DND-41 (cell line): Measurements from ENCODE around the gene HBP1.

Experiments
- ATAC-seq: fragments of 200-7000 bp; cut with Tn5 transposase; 3 replicates; pipeline ENCODE4 v1.9.1; 2021; ENCODE audit warnings: low read depth; ENCODE audit not compliant: insufficient read depth
- DNase-seq: peaks from one replicate; pipeline ENCODE4 v3.0.0-alpha.2; 2020
- H2AFZ ChIP-seq: 2 replicates; pipeline ENCODE4 v1.6.0; 2012; ENCODE audit warnings: low read depth, low read length
- H3K27ac ChIP-seq: 2 replicates; pipeline ENCODE4 v1.5.1; 2012; ENCODE audit warnings: low read length, inconsistent platforms
- H3K27me3 ChIP-seq: fragments of 200-600 bp; sonication (generic); 2 replicates; pipeline ENCODE4 v1.6.0; 2012; ENCODE audit warnings: low read length, mild to moderate bottlenecking, inconsistent platforms; ENCODE audit not compliant: insufficient read depth, poor library complexity
- H3K36me3 ChIP-seq: 2 replicates; pipeline ENCODE4 v1.5.1; 2012; ENCODE audit warnings: low read length, inconsistent platforms; ENCODE audit not compliant: insufficient read depth
- H3K4me1 ChIP-seq: 2 replicates; pipeline ENCODE4 v1.5.1; 2012; ENCODE audit warnings: mild to moderate bottlenecking, low read length; ENCODE audit not compliant: insufficient read depth
- H3K4me2 ChIP-seq: 2 replicates; pipeline ENCODE4 v1.6.0; 2012; ENCODE audit warnings: mild to moderate bottlenecking, moderate library complexity, low read length, inconsistent platforms; ENCODE audit not compliant: insufficient read depth
- H3K4me3 ChIP-seq, 2 experiments: fragments of 200-600 bp in 1 of 2; shearing (Covaris generic) in 1 of 2; 2 replicates each; pipeline ENCODE4 v1.5.1; 2012 to 2016; ENCODE audit warnings: inconsistent platforms in 2 of 2, low read length in 2 of 2, mild to moderate bottlenecking in 2 of 2, low read depth in 1 of 2, moderate library complexity in 1 of 2
- H3K79me2 ChIP-seq: 2 replicates; pipeline ENCODE4 v1.6.0; 2012; ENCODE audit warnings: low read length, inconsistent platforms; ENCODE audit not compliant: insufficient read depth
- H3K9ac ChIP-seq: 2 replicates; pipeline ENCODE4 v1.6.0; 2012; ENCODE audit warnings: low read depth, mild to moderate bottlenecking, inconsistent platforms, low read length, moderate library complexity
- H3K9me3 ChIP-seq: 2 replicates; pipeline ENCODE4 v1.5.1; 2012; ENCODE audit warnings: low read length, moderate library complexity, mild to moderate bottlenecking, inconsistent platforms; ENCODE audit not compliant: insufficient read depth, severe bottlenecking
- H4K20me1 ChIP-seq: 2 replicates; pipeline ENCODE4 v1.6.0; 2012; ENCODE audit warnings: low read length; ENCODE audit not compliant: insufficient read depth
- EZH2 ChIP-seq: IDR thresholded peaks from 3 replicates; pipeline ENCODE4 v1.6.1; 2012; ENCODE audit warnings: borderline replicate concordance, low read depth, mild to moderate bottlenecking, moderate library complexity, low read length, inconsistent platforms; ENCODE audit not compliant: severe bottlenecking
- TF ChIP-seq, protein P1 (sequence below): IDR thresholded peaks from 2 replicates; pipeline ENCODE4 v1.5.1; 2012; ENCODE audit warnings: borderline replicate concordance, low read length, moderate library complexity, mild to moderate bottlenecking; ENCODE audit not compliant: poor library complexity, severe bottlenecking; ENCODE audit errors: extremely low read depth

Gene HBP1

GRCh38 chr7:107164092-107164491 lies 4.7 kb upstream of the HBP1 start:
- Histone ChIP-seq H3K9ac (no peak overlapping the region), H3K79me2 (peaks cover under 1% of the 10 kb centered on the region; the same call in 1 of the 2 replicates), H3K9me3 (no peaks in the 10 kb centered on the region), H3K4me2 (no peak overlapping the region), H3K4me1 (peaks cover 20% of the 10 kb centered on the region), H3K36me3 (no peaks in the 10 kb centered on the region), H4K20me1 (no peaks in the 10 kb centered on the region), H3K27ac (no peak overlapping the region), H2AFZ (no peak overlapping the region), H3K4me3 (no peak overlapping the region), H3K27me3 (peaks cover 5% of the 10 kb centered on the region)
- ATAC-seq (no peak), DNase-seq (no peak)
- TF ChIP-seq, protein P1, sequence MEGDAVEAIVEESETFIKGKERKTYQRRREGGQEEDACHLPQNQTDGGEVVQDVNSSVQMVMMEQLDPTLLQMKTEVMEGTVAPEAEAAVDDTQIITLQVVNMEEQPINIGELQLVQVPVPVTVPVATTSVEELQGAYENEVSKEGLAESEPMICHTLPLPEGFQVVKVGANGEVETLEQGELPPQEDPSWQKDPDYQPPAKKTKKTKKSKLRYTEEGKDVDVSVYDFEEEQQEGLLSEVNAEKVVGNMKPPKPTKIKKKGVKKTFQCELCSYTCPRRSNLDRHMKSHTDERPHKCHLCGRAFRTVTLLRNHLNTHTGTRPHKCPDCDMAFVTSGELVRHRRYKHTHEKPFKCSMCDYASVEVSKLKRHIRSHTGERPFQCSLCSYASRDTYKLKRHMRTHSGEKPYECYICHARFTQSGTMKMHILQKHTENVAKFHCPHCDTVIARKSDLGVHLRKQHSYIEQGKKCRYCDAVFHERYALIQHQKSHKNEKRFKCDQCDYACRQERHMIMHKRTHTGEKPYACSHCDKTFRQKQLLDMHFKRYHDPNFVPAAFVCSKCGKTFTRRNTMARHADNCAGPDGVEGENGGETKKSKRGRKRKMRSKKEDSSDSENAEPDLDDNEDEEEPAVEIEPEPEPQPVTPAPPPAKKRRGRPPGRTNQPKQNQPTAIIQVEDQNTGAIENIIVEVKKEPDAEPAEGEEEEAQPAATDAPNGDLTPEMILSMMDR, result no peak
- TF ChIP-seq EZH2, result no peak

- DNase-seq (no peak), ATAC-seq (no peak)
- Histone ChIP-seq H3K27ac (no peak overlapping the region), H3K79me2 (peaks cover 13% of the 10 kb centered on the region), H4K20me1 (peaks cover 5% of the 10 kb centered on the region; the same call in 1 of the 2 replicates), H3K4me1 (peaks cover 26% of the 10 kb centered on the region), H3K9me3 (no peaks in the 10 kb centered on the region), H3K36me3 (no peaks in the 10 kb centered on the region), H3K9ac (no peak overlapping the region), H3K4me3 (no peak overlapping the region), H2AFZ (no peak overlapping the region), H3K27me3 (peaks cover 5% of the 10 kb centered on the region), H3K4me2 (no peak overlapping the region)
- no peak for TF ChIP-seq EZH2
- TF ChIP-seq, protein P1, result no peak
Observed at GRCh38 chr7:107165341-107165740, 3.5 kb upstream of the HBP1 start.

DNA sequence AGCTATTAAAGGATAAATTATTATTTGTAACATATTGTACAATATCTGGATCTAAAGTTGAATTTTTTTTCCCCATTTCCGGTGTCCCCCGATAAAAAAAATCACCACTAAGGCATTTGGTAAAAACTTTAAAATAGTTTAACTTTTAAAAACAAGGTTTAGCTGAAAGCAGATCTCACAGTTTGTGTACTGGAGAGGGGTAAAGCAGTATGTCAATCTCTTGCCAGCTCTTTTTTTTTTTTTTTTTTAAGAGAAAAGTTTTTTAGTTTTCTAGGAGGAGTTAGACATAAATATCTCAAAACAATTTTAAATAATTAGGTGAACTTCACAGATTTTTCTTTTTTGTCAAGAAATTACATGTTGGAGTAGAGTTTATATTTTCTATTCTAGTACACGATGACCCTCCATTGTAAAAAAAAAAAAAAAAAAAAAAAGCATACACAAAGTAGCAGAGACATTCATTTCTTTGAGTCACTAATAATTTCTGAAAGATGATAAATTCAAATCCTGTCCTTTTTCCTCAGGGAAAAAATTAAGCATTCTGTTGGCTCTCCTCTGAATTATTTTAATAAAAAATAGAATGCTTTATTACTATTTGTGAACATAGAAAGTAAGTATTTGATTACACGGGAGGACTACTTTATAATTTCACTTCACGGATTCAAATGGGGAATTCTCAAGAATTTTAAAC lies 1.9 kb upstream of the HBP1 start:
- peak overlapping the region; percentile 88 for H2AFZ ChIP-seq
- no peaks in the 10 kb centered on the region for H3K9me3 ChIP-seq
- H3K4me2 ChIP-seq, result peak overlapping the region; percentile 93
- ATAC-seq (no peak), DNase-seq (no peak)
- H3K27me3 ChIP-seq, result peaks cover 5% of the 10 kb centered on the region
- H3K36me3 ChIP-seq, result peaks cover 3% of the 10 kb centered on the region; the same call in 1 of the 2 replicates
- TF ChIP-seq, protein P1, result no peak
- no peak for TF ChIP-seq EZH2
- peak overlapping the region; percentile 72; the same call in 1 of the 2 replicates for H3K27ac ChIP-seq
- H4K20me1 ChIP-seq, result peaks cover 10% of the 10 kb centered on the region
- peak overlapping the region; percentile 43 to 75; a peak in 3 of 4 replicates for H3K4me3 ChIP-seq
- H3K79me2 ChIP-seq, result peaks cover 27% of the 10 kb centered on the region
- peak overlapping the region; percentile 54 for H3K9ac ChIP-seq
- H3K4me1 ChIP-seq, result peaks cover 32% of the 10 kb centered on the region
